IPS-18c (cell line): ENCODE measurements around the gene TFCP2.
"Not testable (repeated sequence)": the region's sequence is repeated elsewhere in the genome, so short reads cannot be mapped to it uniquely, and the experiment has no call there.

Experiments used
- H3K4me3 ChIP-seq: 2 replicates; pipeline ENCODE4 v1.7.0; 2013; ENCODE audit warnings: low read depth, mild to moderate bottlenecking, low read length, moderate library complexity; ENCODE audit not compliant: insufficient read depth
- H3K9me3 ChIP-seq: one replicate; pipeline ENCODE4 v1.6.1; 2013; ENCODE audit warnings: mild to moderate bottlenecking, low read length, moderate library complexity; ENCODE audit not compliant: control insufficient read depth, insufficient read depth

The TFCP2 gene, protein sequence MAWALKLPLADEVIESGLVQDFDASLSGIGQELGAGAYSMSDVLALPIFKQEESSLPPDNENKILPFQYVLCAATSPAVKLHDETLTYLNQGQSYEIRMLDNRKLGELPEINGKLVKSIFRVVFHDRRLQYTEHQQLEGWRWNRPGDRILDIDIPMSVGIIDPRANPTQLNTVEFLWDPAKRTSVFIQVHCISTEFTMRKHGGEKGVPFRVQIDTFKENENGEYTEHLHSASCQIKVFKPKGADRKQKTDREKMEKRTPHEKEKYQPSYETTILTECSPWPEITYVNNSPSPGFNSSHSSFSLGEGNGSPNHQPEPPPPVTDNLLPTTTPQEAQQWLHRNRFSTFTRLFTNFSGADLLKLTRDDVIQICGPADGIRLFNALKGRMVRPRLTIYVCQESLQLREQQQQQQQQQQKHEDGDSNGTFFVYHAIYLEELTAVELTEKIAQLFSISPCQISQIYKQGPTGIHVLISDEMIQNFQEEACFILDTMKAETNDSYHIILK

GRCh38 chr12:51172515-51173431 is at the start of gene TFCP2:
Gene TFCP2 (minus strand): TSS chr12:51173135. CDS start chr12:51172422, 713 bp downstream.
- peak within 1 kb of the TSS; percentile 98 for H3K4me3 ChIP-seq
- no peaks in the 10 kb centered on the region for H3K9me3 ChIP-seq

- Histone ChIP-seq H3K9me3 (no peaks in the 10 kb centered on the region), H3K4me3 (no peak overlapping the region)
These were observed 49.5 kb upstream of the TFCP2 start for GRCh38 chr12:51222461-51222860.

DNA sequence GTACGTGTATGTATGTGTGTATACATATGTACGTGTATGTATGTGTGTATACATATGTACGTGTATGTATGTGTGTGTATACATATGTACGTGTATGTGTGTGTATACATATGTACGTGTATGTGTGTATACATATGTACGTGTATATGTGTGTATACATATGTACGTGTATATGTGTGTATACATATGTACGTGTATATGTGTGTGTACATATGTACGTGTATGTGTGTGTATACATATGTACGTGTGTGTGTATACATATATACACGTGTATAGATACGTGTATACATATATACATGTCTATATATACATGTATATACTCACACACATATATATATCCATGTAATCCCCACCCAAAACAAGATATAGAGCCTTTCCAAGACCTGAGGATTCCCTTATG is 46.9 kb upstream of the TFCP2 start:
- H3K9me3 ChIP-seq, H3K4me3 ChIP-seq: not testable (repeated sequence)

- Histone ChIP-seq H3K9me3 (no peaks in the 10 kb centered on the region), H3K4me3 (no peak overlapping the region)
These were observed 46.4 kb upstream of the TFCP2 start for GRCh38 chr12:51219322-51219721.

DNA sequence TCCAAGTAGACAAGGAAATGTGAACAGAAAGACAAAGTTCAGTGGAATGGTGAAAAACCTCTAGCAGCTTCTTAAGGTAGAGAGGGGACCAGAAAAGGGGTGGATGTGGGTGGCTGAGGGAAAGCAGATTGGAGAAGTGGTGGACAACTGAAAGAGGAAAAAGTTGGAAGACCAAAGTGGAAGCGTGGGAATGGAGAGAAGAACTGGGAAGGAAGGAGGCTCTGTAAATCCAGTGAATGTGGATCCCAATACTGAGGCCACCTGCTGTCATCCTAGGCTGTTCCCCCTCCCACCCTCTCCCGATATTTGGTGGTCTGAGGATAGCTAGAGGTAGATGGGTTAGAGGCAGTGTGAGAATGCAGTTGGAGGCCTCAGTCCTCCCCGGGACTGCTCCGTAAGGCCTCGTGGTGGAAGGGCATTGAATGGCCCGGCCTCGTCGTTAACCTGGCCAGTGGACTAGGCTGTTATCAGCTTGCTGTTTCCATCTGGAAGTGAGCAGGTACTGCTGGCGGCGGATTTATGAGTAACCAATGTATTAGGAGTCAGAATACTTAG is 45.7 kb upstream of the TFCP2 start:
- H3K4me3 ChIP-seq = peak overlapping the region; percentile 58
- no peaks in the 10 kb centered on the region for H3K9me3 ChIP-seq

- H3K9me3 ChIP-seq = no peaks in the 10 kb centered on the region
- H3K4me3 ChIP-seq = peak within 1 kb of the TSS; percentile 69
These were observed 45.2 kb upstream of the TFCP2 start, which contains the start of gene POU6F1 for GRCh38 chr12:51217968-51218606. Gene POU6F1 (minus strand): TSS chr12:51218062. CDS start chr12:51206836, 11,226 bp downstream.

- Histone ChIP-seq H3K9me3 (no peaks in the 10 kb centered on the region), H3K4me3 (peak overlapping the region; percentile 69)
These were observed 44.4 kb upstream of the TFCP2 start for GRCh38 chr12:51217133-51217967.

GRCh38 chr12:51216642-51217041 is 43.7 kb upstream of the TFCP2 start:
- Histone ChIP-seq H3K9me3 (no peaks in the 10 kb centered on the region), H3K4me3 (peak overlapping the region; percentile 69; the same call in 1 of the 2 replicates)

GRCh38 chr12:51214895-51215294 is 42.0 kb upstream of the TFCP2 start:
- no peak overlapping the region for H3K4me3 ChIP-seq
- H3K9me3 ChIP-seq = no peaks in the 10 kb centered on the region

DNA sequence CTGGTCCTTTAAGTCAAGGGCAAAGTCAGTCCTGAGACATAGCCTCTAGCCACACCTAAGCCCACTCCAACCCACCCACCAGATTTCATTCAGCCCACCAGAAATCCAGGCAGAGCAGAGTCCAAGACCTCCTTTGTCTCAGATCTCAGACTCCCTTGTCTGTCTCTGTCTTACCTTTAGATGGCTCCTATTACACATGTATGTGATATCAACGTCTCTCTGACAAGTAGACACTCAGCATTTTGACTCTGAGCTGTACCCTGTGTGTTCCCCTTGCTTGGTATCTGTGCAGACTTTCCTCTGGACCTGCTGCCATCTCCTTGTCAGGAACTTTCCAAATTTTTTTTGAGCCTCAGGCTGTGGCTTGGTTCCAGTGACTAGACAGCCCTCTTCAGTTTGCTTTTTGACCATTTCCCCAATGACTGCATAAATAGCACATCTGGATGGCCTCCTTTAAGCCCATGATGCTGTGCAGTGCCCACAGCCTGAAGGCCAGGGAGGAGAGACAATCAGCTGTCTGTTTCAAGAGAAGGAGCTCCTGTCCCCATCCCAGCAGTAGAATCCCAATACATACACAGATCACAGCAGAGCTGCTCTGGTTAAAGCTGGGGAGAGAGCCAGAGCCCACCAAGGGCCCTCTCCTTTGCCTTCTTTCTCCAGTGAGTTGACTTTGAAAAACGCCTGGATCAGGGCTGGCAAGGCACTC is 37.9 kb upstream of the TFCP2 start:
- Histone ChIP-seq H3K4me3 (no peak overlapping the region), H3K9me3 (no peaks in the 10 kb centered on the region)

GRCh38 chr12:51209259-51209658 is 36.3 kb upstream of the TFCP2 start:
- H3K9me3 ChIP-seq = no peaks in the 10 kb centered on the region
- H3K4me3 ChIP-seq = no peak overlapping the region

DNA sequence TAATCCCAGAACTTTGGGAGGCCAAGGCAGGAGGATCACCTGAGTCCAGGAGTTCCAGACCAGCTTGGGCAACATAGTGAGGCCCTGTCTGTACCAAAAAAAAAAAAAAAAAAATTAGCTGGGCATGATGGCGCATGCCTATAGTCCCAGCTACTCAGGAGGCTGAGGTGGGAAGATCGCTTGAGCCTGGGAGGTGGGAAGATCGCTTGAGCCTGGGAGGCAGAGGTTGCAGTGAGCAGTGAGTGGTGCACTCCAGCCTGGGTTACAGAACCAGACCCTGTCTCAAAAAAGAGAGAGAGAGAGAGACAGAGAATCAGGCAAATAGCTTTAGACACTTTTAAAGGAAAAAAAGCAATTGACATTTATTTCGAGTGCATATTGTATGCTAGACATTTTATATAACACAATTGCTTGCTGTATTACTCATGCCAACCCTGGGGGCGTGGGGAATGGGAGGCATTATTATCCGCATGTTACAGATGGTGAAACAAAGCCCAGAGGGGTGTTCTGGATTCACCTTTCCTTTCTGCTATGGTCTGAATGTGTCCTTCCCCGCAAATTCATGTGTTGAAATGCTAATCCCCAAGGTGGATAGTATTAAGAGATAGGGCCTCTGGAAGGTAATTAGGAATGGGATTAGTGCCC is 35.2 kb upstream of the TFCP2 start:
- no peaks in the 10 kb centered on the region for H3K9me3 ChIP-seq

GRCh38 chr12:51205350-51205749 is 32.4 kb upstream of the TFCP2 start:
- no peaks in the 10 kb centered on the region for H3K9me3 ChIP-seq

More for the DNA sequence above, 35.2 kb upstream of the TFCP2 start:
- no peak overlapping the region for H3K4me3 ChIP-seq

GRCh38 chr12:51202718-51203117 is 29.8 kb upstream of the TFCP2 start:
- Histone ChIP-seq H3K4me3 (no peak overlapping the region), H3K9me3 (no peaks in the 10 kb centered on the region)

More at GRCh38 chr12:51205350-51205749, 32.4 kb upstream of the TFCP2 start:
- H3K4me3 ChIP-seq = no peak overlapping the region

DNA sequence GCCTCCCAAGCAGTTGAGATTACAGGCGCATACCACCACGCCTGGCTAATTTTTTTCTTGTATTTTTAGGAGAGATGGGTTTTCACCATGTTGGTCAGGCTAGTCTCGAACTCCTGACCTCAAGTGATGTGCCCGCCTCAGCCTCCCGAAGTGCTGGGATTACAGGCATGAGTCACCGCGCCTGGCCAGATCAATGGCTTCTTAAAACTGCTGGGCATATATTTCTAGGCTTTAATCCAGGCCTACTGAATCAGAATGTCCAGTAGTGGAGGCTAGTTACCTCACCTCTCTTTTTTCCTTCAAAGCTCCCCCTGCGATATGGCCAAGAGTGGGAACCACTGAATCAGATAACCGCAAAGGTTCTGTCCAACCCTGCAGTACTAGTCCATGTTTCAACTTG is 27.9 kb upstream of the TFCP2 start:
- Histone ChIP-seq H3K9me3 (no peaks in the 10 kb centered on the region), H3K4me3 (no peak overlapping the region)
